DOHH2 (cell line): ENCODE measurements around the gene MVP.

Source experiments
- EZH2phosphoT487 ChIP-seq: fragments of 200-600 bp; sonication (generic); IDR thresholded peaks from 2 replicates; pipeline ENCODE4 v1.6.1; 2017; ENCODE audit warnings: borderline replicate concordance, mild to moderate bottlenecking, antibody characterized with exemption, low read length, moderate library complexity, mixed read lengths
- TF ChIP-seq, protein P1 (sequence below): fragments of 200-600 bp; sonication (generic); IDR thresholded peaks from one replicate; pipeline ENCODE4 v1.5.1; 2014; ENCODE audit warnings: antibody characterized with exemption, mild to moderate bottlenecking, low read depth, low read length; ENCODE audit not compliant: poor library complexity, severe bottlenecking

DNA sequence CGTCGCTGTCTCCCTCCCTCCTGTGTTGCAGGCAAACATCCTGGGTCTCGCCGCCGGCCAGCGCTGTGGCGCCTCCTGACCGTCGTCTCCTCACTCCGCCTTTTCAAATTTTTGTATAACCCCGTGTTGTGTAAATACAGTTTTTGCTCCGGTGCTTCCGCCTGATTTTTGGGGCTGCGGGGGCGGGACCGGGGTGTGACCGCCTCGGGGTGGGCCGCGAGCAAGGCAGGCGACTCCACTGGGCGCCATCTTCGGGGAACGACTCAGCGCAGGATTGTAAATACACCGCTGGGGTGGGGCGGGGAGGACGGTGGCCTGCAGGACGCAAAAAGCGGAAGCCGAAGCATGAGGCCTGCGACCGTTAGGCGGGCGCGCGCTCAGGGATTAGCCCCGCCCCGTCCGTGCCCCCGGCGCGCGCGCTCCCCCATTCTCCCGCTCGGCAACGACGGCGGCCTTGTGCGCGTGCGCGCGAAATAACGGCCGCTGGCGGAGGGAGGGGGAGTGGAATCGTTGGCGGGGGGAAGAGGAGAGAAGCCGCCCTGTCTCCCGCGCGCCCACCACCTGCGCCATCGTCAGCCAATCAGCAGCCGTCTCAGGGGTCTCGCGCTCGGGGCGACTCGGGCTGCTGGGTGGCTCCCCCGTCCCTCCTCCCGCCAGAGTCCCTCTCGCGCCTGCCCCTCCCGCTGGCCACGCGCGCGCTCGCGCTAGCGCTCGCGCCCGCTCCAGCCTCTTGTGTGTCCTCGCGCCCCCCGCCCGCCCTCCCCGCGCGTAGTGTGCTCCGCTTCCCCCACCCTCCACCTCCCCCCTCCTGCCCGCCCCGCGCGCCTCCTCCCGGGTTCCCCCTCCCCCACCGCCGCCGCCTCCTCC, 14.8 kb upstream of the MVP start:
- TF ChIP-seq, protein P1, sequence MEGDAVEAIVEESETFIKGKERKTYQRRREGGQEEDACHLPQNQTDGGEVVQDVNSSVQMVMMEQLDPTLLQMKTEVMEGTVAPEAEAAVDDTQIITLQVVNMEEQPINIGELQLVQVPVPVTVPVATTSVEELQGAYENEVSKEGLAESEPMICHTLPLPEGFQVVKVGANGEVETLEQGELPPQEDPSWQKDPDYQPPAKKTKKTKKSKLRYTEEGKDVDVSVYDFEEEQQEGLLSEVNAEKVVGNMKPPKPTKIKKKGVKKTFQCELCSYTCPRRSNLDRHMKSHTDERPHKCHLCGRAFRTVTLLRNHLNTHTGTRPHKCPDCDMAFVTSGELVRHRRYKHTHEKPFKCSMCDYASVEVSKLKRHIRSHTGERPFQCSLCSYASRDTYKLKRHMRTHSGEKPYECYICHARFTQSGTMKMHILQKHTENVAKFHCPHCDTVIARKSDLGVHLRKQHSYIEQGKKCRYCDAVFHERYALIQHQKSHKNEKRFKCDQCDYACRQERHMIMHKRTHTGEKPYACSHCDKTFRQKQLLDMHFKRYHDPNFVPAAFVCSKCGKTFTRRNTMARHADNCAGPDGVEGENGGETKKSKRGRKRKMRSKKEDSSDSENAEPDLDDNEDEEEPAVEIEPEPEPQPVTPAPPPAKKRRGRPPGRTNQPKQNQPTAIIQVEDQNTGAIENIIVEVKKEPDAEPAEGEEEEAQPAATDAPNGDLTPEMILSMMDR = no peak
- no peak for TF ChIP-seq EZH2phosphoT487
